ENCODE results near the gene C10orf95.

Gene C10orf95

GRCh38 chr10:102433619-102434046, 17.7 kb downstream of the C10orf95 start:
- DNase-seq: no peak

- DNase-seq: peak; percentile 95
Observed at GRCh38 chr10:102432162-102432950, 19.0 kb downstream of the C10orf95 start, which contains the start of gene CUEDC2. Gene CUEDC2 (minus strand): TSS chr10:102432574. CDS start chr10:102425188, 7,386 bp downstream.

- no peak for DNase-seq
Observed at GRCh38 chr10:102431452-102432124, 19.8 kb downstream of the C10orf95 start.

- no peak for DNase-seq
Observed at GRCh38 chr10:102429468-102429867, 21.9 kb downstream of the C10orf95 start.

- no peak for DNase-seq
Observed at GRCh38 chr10:102426803-102427287, 24.5 kb downstream of the C10orf95 start.

GRCh38 chr10:102425444-102425843, 25.9 kb downstream of the C10orf95 start:
- DNase-seq: no peak

- no peak for DNase-seq
Observed at GRCh38 chr10:102424916-102425315, 26.4 kb downstream of the C10orf95 start.

- no peak for DNase-seq
Observed at GRCh38 chr10:102424145-102424544, 27.2 kb downstream of the C10orf95 start.

- no peak for DNase-seq
Observed at GRCh38 chr10:102423372-102423968, 27.9 kb downstream of the C10orf95 start.

GRCh38 chr10:102422545-102423129, 28.7 kb downstream of the C10orf95 start:
- DNase-seq: peak; percentile 44

GRCh38 chr10:102421757-102422512, 29.4 kb downstream of the C10orf95 start:
- no peak for DNase-seq

- DNase-seq: no peak
Observed at GRCh38 chr10:102421507-102421756, 29.9 kb downstream of the C10orf95 start.

GRCh38 chr10:102420714-102421506, 30.4 kb downstream of the C10orf95 start, which contains the start of gene FBXL15:
Gene FBXL15 (plus strand): TSS chr10:102420836. CDS start chr10:102421130, 294 bp downstream.
- peak; percentile 95 for DNase-seq

- DNase-seq: no peak
Observed at GRCh38 chr10:102420181-102420713, 31.1 kb downstream of the C10orf95 start.

- peak; percentile 57 for DNase-seq
Observed at GRCh38 chr10:102419269-102420180, 31.8 kb downstream of the C10orf95 start.

GRCh38 chr10:102418622-102419268, 32.6 kb downstream of the C10orf95 start, which contains the start of gene PSD:
Gene PSD (minus strand): TSS chr10:102418785. CDS start chr10:102417038, 1,747 bp downstream.
- no peak for DNase-seq

- no peak for DNase-seq
Observed at GRCh38 chr10:102416695-102417094, 34.6 kb downstream of the C10orf95 start.

GRCh38 chr10:102416283-102416682, 35.1 kb downstream of the C10orf95 start:
- no peak for DNase-seq

- DNase-seq: no peak
Observed at GRCh38 chr10:102414749-102415148, 36.6 kb downstream of the C10orf95 start.
